ENCODE results near the gene MYD88. TPM values are rescaled to one million over a fixed set of nuclear protein-coding genes. Genes with fewer than 3 reads are reported as not detected.

MYD88 gene
- total RNA-seq, 1 experiment from 2014 or later = 14.8 TPM

DNA sequence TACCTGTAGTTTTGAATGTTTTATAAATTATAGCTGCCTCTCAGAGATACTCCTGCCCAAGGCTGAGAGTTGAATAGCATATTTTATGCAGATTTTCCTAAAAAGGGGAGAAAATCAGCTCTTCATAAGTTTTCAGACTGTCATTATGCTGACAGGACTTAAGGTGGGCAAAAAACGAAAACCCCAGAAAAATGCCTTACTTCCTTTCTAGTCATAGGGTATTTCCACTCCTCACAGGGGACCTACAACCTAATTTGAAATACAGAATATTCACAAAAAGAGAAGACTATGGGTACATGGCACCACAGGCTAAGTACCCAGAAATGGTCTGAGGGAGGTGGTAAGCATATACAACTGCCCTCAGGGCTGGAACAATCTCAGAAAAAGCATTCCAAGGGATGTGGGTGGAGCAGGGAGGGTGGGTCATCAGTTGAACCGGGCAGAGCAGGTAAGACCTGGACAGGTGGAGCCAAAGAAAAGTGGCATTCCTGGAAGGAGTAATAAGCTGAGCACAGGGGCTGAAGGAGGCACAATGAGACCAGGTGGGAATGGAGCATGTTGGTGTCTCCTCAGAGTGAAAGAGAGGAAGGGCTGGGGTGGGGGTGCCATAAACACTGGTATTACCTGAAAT is 16.3 kb downstream of the MYD88 start:
- H3K27ac ChIP-seq (ENCODE audit: low read depth, low read length) = no peak overlapping the region

More for the DNA sequence above, 16.3 kb downstream of the MYD88 start:
- H3K9ac ChIP-seq (ENCODE audit: low read length) = no peak overlapping the region
- no peaks in the 10 kb centered on the region for H4K20me1 ChIP-seq (ENCODE audit: insufficient read depth)
- BruUV-seq (replicated peaks) = no TSS peak
- RAD21 ChIA-PET (ENCODE audit: low non-redundant PET in 1 of 2, low total read pairs in 2 of 2, uncharacterized antibody in 2 of 2, unreplicated experiment in 2 of 2) = no interaction called here
- no peaks in the 10 kb centered on the region for H3K79me2 ChIP-seq (ENCODE audit: insufficient read depth, low read length)
- DNase-seq (ENCODE audit: low read depth, low spot score) (no peak), ATAC-seq (peak; percentile 69)
- peak; percentile 53 for TF ChIP-seq SP1 (IDR thresholded peaks at IDR 0.05; ENCODE audit: low read depth)
- TF ChIP-seq YY1 (IDR thresholded peaks at IDR 0.05; ENCODE audit: extremely low read depth, insufficient replicate concordance, low read depth, low read length) = no peak
- no peak for TF ChIP-seq ELF1 (IDR thresholded peaks at IDR 0.05; ENCODE audit: borderline replicate concordance, low read depth)
- 0 out of 2 replicates have a peak, but pooled peaks have one; percentile 22 for TF ChIP-seq JUND (IDR thresholded peaks at IDR 0.05)
- TF ChIP-seq FOSL1 (IDR thresholded peaks at IDR 0.05; ENCODE audit: low read depth) = no peak
- TF ChIP-seq SIN3A (IDR thresholded peaks at IDR 0.05; ENCODE audit: low read depth) = no peak
- 0 out of 2 replicates have a peak, but pooled peaks have one; percentile 21 for TF ChIP-seq CBX3 (IDR thresholded peaks at IDR 0.05; ENCODE audit: low read depth)
- no peak for TF ChIP-seq TCF7L2 (IDR thresholded peaks at IDR 0.05; ENCODE audit: borderline replicate concordance, extremely low read depth, insufficient read depth, insufficient read length)
- TF ChIP-seq, protein P1, sequence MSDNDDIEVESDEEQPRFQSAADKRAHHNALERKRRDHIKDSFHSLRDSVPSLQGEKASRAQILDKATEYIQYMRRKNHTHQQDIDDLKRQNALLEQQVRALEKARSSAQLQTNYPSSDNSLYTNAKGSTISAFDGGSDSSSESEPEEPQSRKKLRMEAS (IDR thresholded peaks at IDR 0.05) = no peak
- TF ChIP-seq, protein P2, sequence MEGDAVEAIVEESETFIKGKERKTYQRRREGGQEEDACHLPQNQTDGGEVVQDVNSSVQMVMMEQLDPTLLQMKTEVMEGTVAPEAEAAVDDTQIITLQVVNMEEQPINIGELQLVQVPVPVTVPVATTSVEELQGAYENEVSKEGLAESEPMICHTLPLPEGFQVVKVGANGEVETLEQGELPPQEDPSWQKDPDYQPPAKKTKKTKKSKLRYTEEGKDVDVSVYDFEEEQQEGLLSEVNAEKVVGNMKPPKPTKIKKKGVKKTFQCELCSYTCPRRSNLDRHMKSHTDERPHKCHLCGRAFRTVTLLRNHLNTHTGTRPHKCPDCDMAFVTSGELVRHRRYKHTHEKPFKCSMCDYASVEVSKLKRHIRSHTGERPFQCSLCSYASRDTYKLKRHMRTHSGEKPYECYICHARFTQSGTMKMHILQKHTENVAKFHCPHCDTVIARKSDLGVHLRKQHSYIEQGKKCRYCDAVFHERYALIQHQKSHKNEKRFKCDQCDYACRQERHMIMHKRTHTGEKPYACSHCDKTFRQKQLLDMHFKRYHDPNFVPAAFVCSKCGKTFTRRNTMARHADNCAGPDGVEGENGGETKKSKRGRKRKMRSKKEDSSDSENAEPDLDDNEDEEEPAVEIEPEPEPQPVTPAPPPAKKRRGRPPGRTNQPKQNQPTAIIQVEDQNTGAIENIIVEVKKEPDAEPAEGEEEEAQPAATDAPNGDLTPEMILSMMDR (IDR thresholded peaks at IDR 0.05 in 2 of 3, conservative IDR thresholded peaks at IDR 0.05 in 1 of 3; ENCODE audit: borderline replicate concordance in 1 of 3, insufficient read depth in 1 of 3, low read depth in 2 of 3, low read length in 2 of 3) = no peak
- no peak for TF ChIP-seq ZNF274 (IDR thresholded peaks at IDR 0.05; ENCODE audit: low read depth, low read length)
- TF ChIP-seq, protein P3, sequence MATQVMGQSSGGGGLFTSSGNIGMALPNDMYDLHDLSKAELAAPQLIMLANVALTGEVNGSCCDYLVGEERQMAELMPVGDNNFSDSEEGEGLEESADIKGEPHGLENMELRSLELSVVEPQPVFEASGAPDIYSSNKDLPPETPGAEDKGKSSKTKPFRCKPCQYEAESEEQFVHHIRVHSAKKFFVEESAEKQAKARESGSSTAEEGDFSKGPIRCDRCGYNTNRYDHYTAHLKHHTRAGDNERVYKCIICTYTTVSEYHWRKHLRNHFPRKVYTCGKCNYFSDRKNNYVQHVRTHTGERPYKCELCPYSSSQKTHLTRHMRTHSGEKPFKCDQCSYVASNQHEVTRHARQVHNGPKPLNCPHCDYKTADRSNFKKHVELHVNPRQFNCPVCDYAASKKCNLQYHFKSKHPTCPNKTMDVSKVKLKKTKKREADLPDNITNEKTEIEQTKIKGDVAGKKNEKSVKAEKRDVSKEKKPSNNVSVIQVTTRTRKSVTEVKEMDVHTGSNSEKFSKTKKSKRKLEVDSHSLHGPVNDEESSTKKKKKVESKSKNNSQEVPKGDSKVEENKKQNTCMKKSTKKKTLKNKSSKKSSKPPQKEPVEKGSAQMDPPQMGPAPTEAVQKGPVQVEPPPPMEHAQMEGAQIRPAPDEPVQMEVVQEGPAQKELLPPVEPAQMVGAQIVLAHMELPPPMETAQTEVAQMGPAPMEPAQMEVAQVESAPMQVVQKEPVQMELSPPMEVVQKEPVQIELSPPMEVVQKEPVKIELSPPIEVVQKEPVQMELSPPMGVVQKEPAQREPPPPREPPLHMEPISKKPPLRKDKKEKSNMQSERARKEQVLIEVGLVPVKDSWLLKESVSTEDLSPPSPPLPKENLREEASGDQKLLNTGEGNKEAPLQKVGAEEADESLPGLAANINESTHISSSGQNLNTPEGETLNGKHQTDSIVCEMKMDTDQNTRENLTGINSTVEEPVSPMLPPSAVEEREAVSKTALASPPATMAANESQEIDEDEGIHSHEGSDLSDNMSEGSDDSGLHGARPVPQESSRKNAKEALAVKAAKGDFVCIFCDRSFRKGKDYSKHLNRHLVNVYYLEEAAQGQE (IDR thresholded peaks at IDR 0.05; ENCODE audit: low read depth) = no peak
- no peak for TF ChIP-seq EZH2phosphoT487 (IDR thresholded peaks at IDR 0.05; ENCODE audit: borderline replicate concordance)
- TF ChIP-seq POLR2AphosphoS5 (IDR thresholded peaks at IDR 0.05; ENCODE audit: low read depth, low read length) = no peak
- TF ChIP-seq EGR1 (IDR thresholded peaks at IDR 0.05; ENCODE audit: low read depth) = peak; percentile 70
- TF ChIP-seq SRF (IDR thresholded peaks at IDR 0.05; ENCODE audit: low read depth) = no peak
- no peaks in the 10 kb centered on the region for H3K9me2 ChIP-seq (ENCODE audit: insufficient read depth)
- H3K4me3 ChIP-seq (replicated peaks in 1 of 2; ENCODE audit: low read depth in 1 of 2, low read length in 2 of 2) = no peak overlapping the region
- H3K4me2 ChIP-seq (ENCODE audit: low read length) = peak overlapping the region; percentile 39
- no peaks in the 10 kb centered on the region for H3K36me3 ChIP-seq (ENCODE audit: control insufficient read depth in 1 of 2, insufficient read depth in 2 of 2, low read length in 2 of 2)
- H3K27me3 ChIP-seq (ENCODE audit: insufficient read depth, low read length) = no peaks in the 10 kb centered on the region
- no peak overlapping the region for H2AFZ ChIP-seq (ENCODE audit: low read depth, low read length, poor library complexity, severe bottlenecking)
- H3K9me3 ChIP-seq (ENCODE audit: control insufficient read depth in 1 of 2, insufficient read depth in 1 of 2, low read depth in 1 of 2, low read length in 2 of 2) = no peaks in the 10 kb centered on the region
- POLR2A ChIA-PET = no interaction called here
- peaks cover 6 to 27% of the 10 kb centered on the region in 2 experiments; a peak in 2 of 4 replicates for H3K4me1 ChIP-seq (ENCODE audit: control insufficient read depth in 1 of 2, insufficient read depth in 2 of 2, low read length in 2 of 2)
- CTCF ChIA-PET = interaction anchor here (3.0 kb wide), 2 partner anchors 8 to 11 kb away, joined by 9 to 10 read pairs; partner anchors contain the start of gene OXSR1
- intact Hi-C loops (cut with micrococcal nuclease) = no loop called here
